Panc1 (cell line): ENCODE results near the gene AKAP7. TPM values are rescaled to one million over a fixed set of nuclear protein-coding genes. Genes with fewer than 3 reads are reported as not detected.

Experiments
- ATAC-seq: fragments of 200-7000 bp; cut with Tn5 transposase; 2 replicates; pipeline ENCODE4 v1.9.1; 2020; ENCODE audit warnings: mild to moderate bottlenecking, moderate library complexity
- BruUV-seq: library from RNA; stranded (reverse); fragments of 400-500 nt; replicated peaks from 2 replicates; lab custom pipeline; 2021; lab: Mats Ljungman, UMichigan
- CTCF ChIA-PET: fragments of 300-600 bp; sonication (Branson Sonifier 250); formaldehyde crosslinking; loops from one replicate; lab custom pipeline; 2022; ENCODE audit warnings: antibody characterized with exemption; lab: Charles Lee
- POLR2A ChIA-PET: fragments of 300-600 bp; sonication (Branson Sonifier 250); formaldehyde crosslinking; loops from one replicate; lab custom pipeline; 2022; ENCODE audit warnings: antibody characterized with exemption; lab: Charles Lee
- DNase-seq: peaks from one replicate; pipeline ENCODE4 v3.0.0-alpha.2; 2010; ENCODE audit warnings: low read depth, low spot score
- H3K27ac ChIP-seq: 2 replicates; pipeline ENCODE4 v1.5.1; 2011; ENCODE audit warnings: mild to moderate bottlenecking, low read length, inconsistent platforms
- H3K27me3 ChIP-seq: fragments of 200-500 bp; sonication (Bioruptor generic); 2 replicates; pipeline ENCODE4 v1.6.0; 2014; ENCODE audit warnings: low read length, inconsistent platforms; ENCODE audit not compliant: control insufficient read depth, insufficient read depth
- H3K36me3 ChIP-seq: fragments of 200-500 bp; sonication (Bioruptor generic); 2 replicates; pipeline ENCODE4 v1.5.1; 2014; ENCODE audit warnings: inconsistent platforms, mild to moderate bottlenecking, low read length, moderate library complexity; ENCODE audit not compliant: control insufficient read depth, insufficient read depth
- H3K4me1 ChIP-seq: 2 replicates; pipeline ENCODE4 v1.5.1; 2011; ENCODE audit warnings: inconsistent platforms, mild to moderate bottlenecking, low read length, moderate library complexity; ENCODE audit not compliant: control insufficient read depth, insufficient read depth
- H3K4me3 ChIP-seq, 2 experiments: 2 replicates each; pipeline ENCODE4 v1.5.1; 2011 to 2012; ENCODE audit warnings: low read depth in 2 of 2, low read length in 2 of 2, mild to moderate bottlenecking in 2 of 2, inconsistent platforms in 1 of 2, moderate library complexity in 1 of 2
- H3K9me3 ChIP-seq: fragments of 200-500 bp; sonication (Bioruptor generic); 2 replicates; pipeline ENCODE4 v1.5.1; 2014; ENCODE audit warnings: low read depth, mild to moderate bottlenecking, inconsistent platforms, low read length, moderate library complexity; ENCODE audit not compliant: control insufficient read depth, insufficient read depth
- CTCF ChIP-seq: fragments of 450-650 bp; IDR thresholded peaks from 2 replicates; pipeline ENCODE4 v1.5.1; 2017; ENCODE audit warnings: mild to moderate bottlenecking
- POLR2AphosphoS5 ChIP-seq: IDR thresholded peaks from 2 replicates; pipeline ENCODE4 v1.6.1; 2012; ENCODE audit warnings: mild to moderate bottlenecking, low read depth, low read length, moderate library complexity
- REST ChIP-seq, 2 experiments: IDR thresholded peaks; 2 replicates each; pipeline ENCODE4 v1.6.1; 2011 to 2012; ENCODE audit warnings: low read depth in 2 of 2, control low read depth in 1 of 2, low read length in 1 of 2, mild to moderate bottlenecking in 1 of 2, moderate library complexity in 1 of 2; ENCODE audit not compliant: insufficient read depth in 1 of 2
- SIN3A ChIP-seq: IDR thresholded peaks from 2 replicates; pipeline ENCODE4 v1.6.1; 2012; ENCODE audit warnings: low read depth, mild to moderate bottlenecking, low read length, moderate library complexity, borderline replicate concordance; ENCODE audit not compliant: insufficient read depth
- TCF7L2 ChIP-seq: IDR thresholded peaks from 2 replicates; pipeline ENCODE4 v1.6.1; 2011; ENCODE audit warnings: mild to moderate bottlenecking, low read depth, low read length, inconsistent platforms
- in situ Hi-C: cut with HindIII; loops from 2 replicates; pipeline ENCODE4 v1.10.0; 2016; ENCODE audit warnings: low sequenced_read_pairs, low pct_unique_long_range_greater_than_20kb
- intact Hi-C: fragments of 100-400 bp; cut with micrococcal nuclease; formaldehyde crosslinking; loops from one replicate; pipeline ENCODE4 v1.10.0; 2022; ENCODE audit not compliant: unreplicated experiment
- total RNA-seq: library from RNA; stranded (reverse); gene quantifications from one replicate; pipeline ENCODE4 v1.2.1, GENCODE V29; 2021; ENCODE audit not compliant: unreplicated experiment

AKAP7 gene
- total RNA-seq, 1 experiment from 2014 or later: 3.2 TPM

GRCh38 chr6:131283466-131284175 lies 148.4 kb downstream of the AKAP7 start:
- Histone ChIP-seq H3K9me3 (no peaks in the 10 kb centered on the region), H3K36me3 (no peaks in the 10 kb centered on the region), H3K27me3 (no peaks in the 10 kb centered on the region), H3K4me3 (no peak overlapping the region), H3K27ac (no peak overlapping the region), H3K4me1 (no peaks in the 10 kb centered on the region)
- TF ChIP-seq SIN3A (no peak), POLR2AphosphoS5 (no peak)
- BruUV-seq: no TSS peak
- ChIA-PET POLR2A (no interaction called here), CTCF (no interaction called here)
- in situ Hi-C loops (no loop called here), intact Hi-C loops (no loop called here)
- no peak for DNase-seq
- ATAC-seq: no peak

GRCh38 chr6:131285548-131285947 lies 150.3 kb downstream of the AKAP7 start:
- ChIA-PET POLR2A (no interaction called here), CTCF (no interaction called here)
- no peak for TF ChIP-seq SIN3A
- in situ Hi-C loops: no loop called here
- no peak overlapping the region for H3K27ac ChIP-seq
- no peaks in the 10 kb centered on the region for H3K4me1 ChIP-seq
- intact Hi-C loops: no loop called here
- no peak for DNase-seq
- H3K27me3 ChIP-seq: no peaks in the 10 kb centered on the region
- H3K4me3 ChIP-seq: no peak overlapping the region
- BruUV-seq: no TSS peak
- no peak for ATAC-seq
- no peaks in the 10 kb centered on the region for H3K9me3 ChIP-seq
- no peaks in the 10 kb centered on the region for H3K36me3 ChIP-seq

GRCh38 chr6:131286469-131287040 lies 151.3 kb downstream of the AKAP7 start:
- Histone ChIP-seq H3K27ac (no peak overlapping the region), H3K27me3 (no peaks in the 10 kb centered on the region), H3K36me3 (no peaks in the 10 kb centered on the region), H3K9me3 (no peaks in the 10 kb centered on the region), H3K4me3 (no peak overlapping the region), H3K4me1 (no peaks in the 10 kb centered on the region)
- intact Hi-C loops (no loop called here), in situ Hi-C loops (no loop called here)
- no peak for DNase-seq
- ChIA-PET CTCF (no interaction called here), POLR2A (no interaction called here)
- no TSS peak for BruUV-seq
- no peak for ATAC-seq
- TF ChIP-seq POLR2AphosphoS5 (no peak), TCF7L2 (no peak), REST (IDR thresholded peaks at IDR 0.05; ENCODE audit: insufficient read depth in 1 of 2, low read depth in 2 of 2, low read length in 1 of 2) (no peak), CTCF (no peak), SIN3A (no peak)
